ENCODE results near the gene CASP7. TPM values are rescaled to one million over a fixed set of nuclear protein-coding genes. Genes with fewer than 3 reads are reported as not detected.
"Not testable (repeated sequence)": the region's sequence is repeated elsewhere in the genome, so short reads cannot be mapped to it uniquely, and the experiment has no call there.

Gene CASP7
- total RNA-seq, 1 experiment from 2014 or later = 22.2 TPM

- peak; percentile 75 for DNase-seq (ENCODE audit: low spot score)
Observed at GRCh38 chr10:113753020-113753692, 73.4 kb downstream of the CASP7 start.

- DNase-seq (ENCODE audit: low spot score) = no peak
Observed at GRCh38 chr10:113754125-113754524, 74.4 kb downstream of the CASP7 start.

GRCh38 chr10:113754768-113755167 is 75.1 kb downstream of the CASP7 start:
- DNase-seq (ENCODE audit: low spot score) = no peak

- no peak for DNase-seq (ENCODE audit: low spot score)
Observed at GRCh38 chr10:113756940-113757543, 77.3 kb downstream of the CASP7 start.

- peak; percentile 14 for DNase-seq (ENCODE audit: low spot score)
Observed at GRCh38 chr10:113762083-113762482, 82.4 kb downstream of the CASP7 start.

- DNase-seq (ENCODE audit: low spot score) = peak; percentile 25
Observed at GRCh38 chr10:113764582-113764981, 84.9 kb downstream of the CASP7 start.

GRCh38 chr10:113765910-113766309 is 86.2 kb downstream of the CASP7 start:
- no peak for DNase-seq (ENCODE audit: low spot score)

GRCh38 chr10:113767222-113767621 is 87.5 kb downstream of the CASP7 start:
- no peak for DNase-seq (ENCODE audit: low spot score)

GRCh38 chr10:113770346-113770745 is 90.6 kb downstream of the CASP7 start:
- DNase-seq (ENCODE audit: low spot score) = no peak

- DNase-seq (ENCODE audit: low spot score) = not testable (repeated sequence)
Observed at GRCh38 chr10:113771131-113771530, 91.4 kb downstream of the CASP7 start.

GRCh38 chr10:113775686-113776294 is 96.1 kb downstream of the CASP7 start:
- no peak for DNase-seq (ENCODE audit: low spot score)

GRCh38 chr10:113776553-113776952 is 96.8 kb downstream of the CASP7 start:
- DNase-seq (ENCODE audit: low spot score) = no peak

Other genes with a start within 250 kb of the CASP7 start
- not detected in 2 replicates for gene HABP2, start 126.9 kb upstream of the CASP7 start, total RNA-seq (2014; rRNA removed; shearing (Covaris generic))
- gene NRAP, start 15.9 kb upstream of the CASP7 start, total RNA-seq (2014; rRNA removed; shearing (Covaris generic)) = not detected in 2 replicates
- 0.55 TPM in 1 of 2 replicates, not detected in the other for gene PLEKHS1, start 71.8 kb downstream of the CASP7 start, total RNA-seq (2014; rRNA removed; shearing (Covaris generic))
- gene DCLRE1A, start 174.2 kb downstream of the CASP7 start, total RNA-seq (2014; rRNA removed; shearing (Covaris generic)) = 5.1 and 5.7 TPM in 2 replicates
- gene NHLRC2, start 174.7 kb downstream of the CASP7 start, total RNA-seq (2014; rRNA removed; shearing (Covaris generic)) = 23.3 and 29.1 TPM in 2 replicates

All from HT-29 (cell line).